OCI-LY1 (cell line): ENCODE results near the gene MTMR1.

Experiments used
- EZH2 ChIP-seq: fragments of 200-600 bp; sonication (generic), shearing (Covaris generic); IDR thresholded peaks from 2 replicates; pipeline ENCODE4 v1.8.0; 2017; ENCODE audit warnings: borderline replicate concordance, mixed run types, mild to moderate bottlenecking, antibody characterized with exemption, low read length, moderate library complexity, mixed read lengths
- TF ChIP-seq, protein P1 (sequence below): fragments of 200-600 bp; sonication (generic), shearing (Covaris generic); IDR thresholded peaks from 2 replicates; pipeline ENCODE4 v1.5.1; 2017; ENCODE audit warnings: mild to moderate bottlenecking, antibody characterized with exemption, low read length, moderate library complexity, mixed read lengths

- TF ChIP-seq, protein P1, sequence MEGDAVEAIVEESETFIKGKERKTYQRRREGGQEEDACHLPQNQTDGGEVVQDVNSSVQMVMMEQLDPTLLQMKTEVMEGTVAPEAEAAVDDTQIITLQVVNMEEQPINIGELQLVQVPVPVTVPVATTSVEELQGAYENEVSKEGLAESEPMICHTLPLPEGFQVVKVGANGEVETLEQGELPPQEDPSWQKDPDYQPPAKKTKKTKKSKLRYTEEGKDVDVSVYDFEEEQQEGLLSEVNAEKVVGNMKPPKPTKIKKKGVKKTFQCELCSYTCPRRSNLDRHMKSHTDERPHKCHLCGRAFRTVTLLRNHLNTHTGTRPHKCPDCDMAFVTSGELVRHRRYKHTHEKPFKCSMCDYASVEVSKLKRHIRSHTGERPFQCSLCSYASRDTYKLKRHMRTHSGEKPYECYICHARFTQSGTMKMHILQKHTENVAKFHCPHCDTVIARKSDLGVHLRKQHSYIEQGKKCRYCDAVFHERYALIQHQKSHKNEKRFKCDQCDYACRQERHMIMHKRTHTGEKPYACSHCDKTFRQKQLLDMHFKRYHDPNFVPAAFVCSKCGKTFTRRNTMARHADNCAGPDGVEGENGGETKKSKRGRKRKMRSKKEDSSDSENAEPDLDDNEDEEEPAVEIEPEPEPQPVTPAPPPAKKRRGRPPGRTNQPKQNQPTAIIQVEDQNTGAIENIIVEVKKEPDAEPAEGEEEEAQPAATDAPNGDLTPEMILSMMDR: no peak
- TF ChIP-seq EZH2: no peak
Observed at GRCh38 chrX:150692831-150693724, at the start of gene MTMR1.
